HG02938 (cell line): ENCODE results near the gene MYO18B.

Experiments
- ATAC-seq: cut with Tn5 transposase; IDR thresholded peaks from one replicate; pipeline ENCODE4 v1.9.1; 2021; ENCODE audit warnings: mild to moderate bottlenecking, moderate library complexity; ENCODE audit not compliant: unreplicated experiment

Gene MYO18B

GRCh38 chr22:25747245-25747944 lies 5.4 kb downstream of the MYO18B start:
- no peak for ATAC-seq

GRCh38 chr22:25748140-25748539 lies 6.2 kb downstream of the MYO18B start:
- ATAC-seq = no peak

GRCh38 chr22:25748704-25749103 lies 6.7 kb downstream of the MYO18B start:
- no peak for ATAC-seq

- ATAC-seq = no peak
Observed at GRCh38 chr22:25749420-25750169, 7.6 kb downstream of the MYO18B start.

GRCh38 chr22:25750569-25751173 lies 8.7 kb downstream of the MYO18B start:
- ATAC-seq = no peak

- ATAC-seq = no peak
Observed at GRCh38 chr22:25751174-25751581, 9.2 kb downstream of the MYO18B start.

- ATAC-seq = no peak
Observed at GRCh38 chr22:25752615-25753214, 10.7 kb downstream of the MYO18B start.

GRCh38 chr22:25753252-25753651 lies 11.3 kb downstream of the MYO18B start:
- ATAC-seq = no peak

GRCh38 chr22:25754527-25755202 lies 12.7 kb downstream of the MYO18B start:
- no peak for ATAC-seq

- ATAC-seq = no peak
Observed at GRCh38 chr22:25757686-25758085, 15.7 kb downstream of the MYO18B start.

- no peak for ATAC-seq
Observed at GRCh38 chr22:25758316-25758715, 16.3 kb downstream of the MYO18B start.

GRCh38 chr22:25759825-25760231 lies 17.8 kb downstream of the MYO18B start:
- no peak for ATAC-seq

GRCh38 chr22:25760294-25760693 lies 18.3 kb downstream of the MYO18B start:
- ATAC-seq = no peak

- ATAC-seq = no peak
Observed at GRCh38 chr22:25760848-25761595, 19.0 kb downstream of the MYO18B start.

GRCh38 chr22:25762147-25762546 lies 20.2 kb downstream of the MYO18B start:
- no peak for ATAC-seq

GRCh38 chr22:25763239-25763777 lies 21.3 kb downstream of the MYO18B start:
- ATAC-seq = no peak

- no peak for ATAC-seq
Observed at GRCh38 chr22:25764270-25765015, 22.5 kb downstream of the MYO18B start.

GRCh38 chr22:25765016-25765367 lies 23.0 kb downstream of the MYO18B start:
- ATAC-seq = no peak

GRCh38 chr22:25765801-25766200 lies 23.8 kb downstream of the MYO18B start:
- no peak for ATAC-seq
